ENCODE measurements around the gene FAM53A. TPM values are rescaled to one million over a fixed set of nuclear protein-coding genes. Genes with fewer than 3 reads are reported as not detected.

FAM53A gene
- total RNA-seq, 2 experiments from 2014 or later = 2.0 to 2.5 TPM

- DNase-seq = no peak
- intact Hi-C loops (cut with DNase I, micrococcal nuclease) = no loop called here
- no peaks in the 10 kb centered on the region for H3K4me1 Mint-ChIP-seq
- H3K27ac Mint-ChIP-seq = no peak overlapping the region
- peaks cover 4% of the 10 kb centered on the region for H3K27me3 Mint-ChIP-seq
- no peak for ATAC-seq
- ChIA-PET POLR2A (no interaction called here), CTCF (interaction anchor here (1.8 kb wide), 1 partner anchor 103 kb away, joined by 4 read pairs; no protein-coding TSS in a partner anchor)
- H3K4me3 Mint-ChIP-seq = no peak overlapping the region
- peaks cover 2% of the 10 kb centered on the region for H3K36me3 Mint-ChIP-seq (ENCODE audit: low read depth)
- H3K9me3 Mint-ChIP-seq (ENCODE audit: low read depth) = peaks cover 16% of the 10 kb centered on the region
Measured at GRCh38 chr4:1590244-1590643, 93.9 kb downstream of the FAM53A start.

Other genes with a start within 250 kb of the FAM53A start
- 100 to 1,000 TPM; 113 to 134 TPM for gene SLBP, start 28.0 kb upstream of the FAM53A start, total RNA-seq
- gene TMEM129, start 37.0 kb upstream of the FAM53A start, total RNA-seq = 10 to 100 TPM; 13.7 to 14.6 TPM
- 100 to 1,000 TPM; 197 to 206 TPM for gene TACC3, start 37.2 kb upstream of the FAM53A start, total RNA-seq
- gene FGFR3, start 109.0 kb upstream of the FAM53A start, total RNA-seq = under 1 TPM in 1 of 2 experiments, not detected in 1; 0.11 TPM
- gene LETM1, start 171.8 kb upstream of the FAM53A start, total RNA-seq = 10 to 100 TPM; 41.6 to 51.3 TPM
- 100 to 1,000 TPM; 194 to 232 TPM for gene NSD2, start 187.1 kb upstream of the FAM53A start, total RNA-seq